HL-60 (cell line): Measurements from ENCODE around the gene SPAG8.

Experiments
- CTCF ChIP-seq: IDR thresholded peaks from one replicate; pipeline ENCODE4 v1.5.1; 2011; ENCODE audit warnings: low read length, control low read depth, inconsistent platforms; ENCODE audit not compliant: insufficient read depth
- POLR2AphosphoS5 ChIP-seq: IDR thresholded peaks from 2 replicates; pipeline ENCODE4 v1.6.1; 2012; ENCODE audit warnings: low read depth
- REST ChIP-seq: IDR thresholded peaks from 2 replicates; pipeline ENCODE4 v1.6.1; 2012; ENCODE audit warnings: low read depth; ENCODE audit not compliant: insufficient replicate concordance

GRCh38 chr9:35827486-35827885, 15.4 kb upstream of the SPAG8 start:
- TF ChIP-seq CTCF, result no peak
- no peak for TF ChIP-seq REST
- no peak for TF ChIP-seq POLR2AphosphoS5
